VCaP (cell line): ENCODE data around the gene PKNOX2.

ENCODE experiments used
- H3K27ac ChIP-seq: fragments of 450-650 bp; 2 replicates; pipeline ENCODE4 v1.5.1; 2017
- CTCF ChIP-seq: fragments of 450-650 bp; conservative IDR thresholded peaks from 2 replicates; pipeline ENCODE4 v1.5.1; 2017; ENCODE audit warnings: mild to moderate bottlenecking, moderate library complexity

The PKNOX2 gene

GRCh38 chr11:125369808-125370207, 205.3 kb downstream of the PKNOX2 start:
- no peak overlapping the region for H3K27ac ChIP-seq
- TF ChIP-seq CTCF = no peak

- TF ChIP-seq CTCF = no peak
- H3K27ac ChIP-seq = no peak overlapping the region
These were observed 206.2 kb downstream of the PKNOX2 start for GRCh38 chr11:125370561-125371389.

- no peak overlapping the region for H3K27ac ChIP-seq
- TF ChIP-seq CTCF = no peak
These were observed 206.9 kb downstream of the PKNOX2 start for GRCh38 chr11:125371431-125371935.

GRCh38 chr11:125372088-125372487, 207.5 kb downstream of the PKNOX2 start:
- no peak for TF ChIP-seq CTCF
- H3K27ac ChIP-seq = no peak overlapping the region

GRCh38 chr11:125372911-125373310, 208.4 kb downstream of the PKNOX2 start:
- H3K27ac ChIP-seq = no peak overlapping the region
- TF ChIP-seq CTCF = no peak

- H3K27ac ChIP-seq = no peak overlapping the region
- no peak for TF ChIP-seq CTCF
These were observed 209.2 kb downstream of the PKNOX2 start for GRCh38 chr11:125373426-125374391.

- H3K27ac ChIP-seq = no peak overlapping the region
- no peak for TF ChIP-seq CTCF
These were observed 209.8 kb downstream of the PKNOX2 start for GRCh38 chr11:125374398-125374797.
